Sigmoid colon (tissue), 7 donors: ENCODE measurements around the gene CASKIN1. TPM values are rescaled to one million over a fixed set of nuclear protein-coding genes. Genes with fewer than 3 reads are reported as not detected.

Experiments
- DNase-seq: peaks from one replicate; pipeline ENCODE4 v3.0.0-alpha.2; 2019
- H3K27ac ChIP-seq, 4 donors: fragments of 200-600 bp; sonication (generic); one replicate each; pipeline ENCODE4 v1.5.1; 2016 to 2019; ENCODE audit warnings: mild to moderate bottlenecking in 1 of 4
- H3K27me3 ChIP-seq, 3 donors: fragments of 200-600 bp; sonication (generic); one replicate each; pipeline ENCODE4 v1.5.1; 2019; ENCODE audit warnings: mild to moderate bottlenecking in 1 of 3
- H3K36me3 ChIP-seq, 4 donors: fragments of 200-600 bp; sonication (generic); one replicate each; pipeline ENCODE4 v1.5.1; 2016 to 2019
- H3K4me1 ChIP-seq, 4 donors: fragments of 200-600 bp; sonication (generic); one replicate each; pipeline ENCODE4 v1.5.1; 2017 to 2019
- H3K4me3 ChIP-seq, 4 donors: fragments of 200-600 bp; sonication (generic); one replicate each; pipeline ENCODE4 v1.5.1; 2017 to 2019; ENCODE audit warnings: mild to moderate bottlenecking in 2 of 4, moderate library complexity in 1 of 4
- H3K9me3 ChIP-seq, 4 donors: fragments of 200-600 bp in 3 of 4; sonication (generic) in 3 of 4; one replicate each; pipeline versions ENCODE4 v1.5.1 to v1.6.1; 2013 to 2019
- CTCF ChIP-seq, 4 experiments: fragments of 450-650 bp in 3 of 4; fragments of 200-600 bp in 1 of 4; IDR thresholded peaks; one replicate each; pipeline ENCODE4 v1.5.1; 2016 to 2019; ENCODE audit warnings: antibody characterized with exemption in 4 of 4, mild to moderate bottlenecking in 3 of 4, moderate library complexity in 2 of 4
- EP300 ChIP-seq, 4 donors: sonication (generic); formaldehyde crosslinking; IDR thresholded peaks; one replicate each; pipeline ENCODE4 v1.6.1; 2017; ENCODE audit warnings: antibody characterized with exemption in 4 of 4
- POLR2A ChIP-seq, 2 donors: fragments of 450-650 bp; IDR thresholded peaks; one replicate each; pipeline ENCODE4 v1.6.1; 2016; ENCODE audit warnings: antibody characterized with exemption in 2 of 2, mild to moderate bottlenecking in 2 of 2, moderate library complexity in 2 of 2
- POLR2AphosphoS5 ChIP-seq, 4 donors: sonication (generic); formaldehyde crosslinking; IDR thresholded peaks; one replicate each; pipeline ENCODE4 v1.6.1; 2017; ENCODE audit warnings: antibody characterized with exemption in 4 of 4
- WGBS, 2 donors: extraction: QIAGEN DNeasy Blood & Tissue Kit; methylation state at CpG; one replicate each; pipeline ENCODE4 v1.1.7; 2013; 5-methylcytosine and 5-hydroxymethylcytosine counted together
- intact Hi-C: fragments of 100-400 bp; cut with DNase I; formaldehyde crosslinking; loops from one replicate; pipeline ENCODE4 v1.15.1; 2023
- polyA plus RNA-seq, 3 donors: library from polyadenylated mRNA; stranded (reverse); fragments of 200-250 nt; gene quantifications; one replicate each; pipeline ENCODE4 v1.2.3, GENCODE V29; 2013
- total RNA-seq, 4 donors: library from RNA; depleted of rRNA; stranded (reverse); fragments of >200 nt; gene quantifications; one replicate each; pipeline ENCODE4 v1.1.0, GENCODE V29; 2016
- donor health status: healthy with polysubstance abuse.
- donor health status: Bipolar disorder and iron deficiency.
- donor health status: healthy.

The CASKIN1 gene
- total and polyA plus RNA-seq, 7 donors = under 0.01 to 0.55 (median 0.31) TPM; not detected in 1

- no peak overlapping the region for H3K4me3 ChIP-seq
- intact Hi-C loops = no loop called here
- no peak overlapping the region for H3K27ac ChIP-seq
- TF ChIP-seq POLR2AphosphoS5 (IDR thresholded peaks at IDR 0.05) = no peak
- no peak for TF ChIP-seq POLR2A (IDR thresholded peaks at IDR 0.05)
- no peak for TF ChIP-seq CTCF (IDR thresholded peaks at IDR 0.05)
- no peak for TF ChIP-seq EP300 (IDR thresholded peaks at IDR 0.05)
- WGBS, 2 donors = 94 to 97% methylated on average over 23 of the region's 23 CpGs
- no peak for DNase-seq
- peaks cover 30 to 71% (median 53%) of the 10 kb centered on the region in 4 donors for H3K36me3 ChIP-seq
- H3K4me1 ChIP-seq = peaks cover 0 to 5% (median 0%) of the 10 kb centered on the region in 4 donors
- no peaks in the 10 kb centered on the region for H3K9me3 ChIP-seq
- peaks cover 0 to 8% (median 0%) of the 10 kb centered on the region in 3 donors for H3K27me3 ChIP-seq
Measured at GRCh38 chr16:2176047-2176446, 20.4 kb downstream of the CASKIN1 start.

DNA sequence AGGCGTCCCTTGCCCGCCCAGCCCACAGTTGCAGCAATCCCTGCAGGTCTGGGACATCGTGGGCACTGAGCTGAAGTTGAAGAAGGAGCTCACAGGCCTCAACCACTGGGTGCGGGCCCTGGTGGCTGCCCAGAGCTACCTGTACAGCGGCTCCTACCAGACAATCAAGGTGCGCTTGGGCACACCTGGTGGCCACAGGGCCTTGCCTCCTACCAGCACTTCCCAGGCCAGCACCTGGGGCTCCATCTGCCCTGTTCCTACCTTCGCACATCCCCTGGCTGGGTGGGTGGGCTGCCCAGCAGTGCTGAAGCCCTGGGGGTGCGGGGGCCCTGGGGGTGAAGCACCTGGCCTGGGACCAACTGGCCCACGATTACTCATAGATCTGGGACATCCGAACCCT, 21.0 kb downstream of the CASKIN1 start:
- no peak for TF ChIP-seq POLR2AphosphoS5 (IDR thresholded peaks at IDR 0.05)
- TF ChIP-seq CTCF (IDR thresholded peaks at IDR 0.05) = no peak
- TF ChIP-seq EP300 (IDR thresholded peaks at IDR 0.05) = no peak
- TF ChIP-seq POLR2A (IDR thresholded peaks at IDR 0.05) = no peak
- Histone ChIP-seq H3K36me3 (peaks cover 30 to 77% (median 54%) of the 10 kb centered on the region in 4 donors), H3K27me3 (peaks cover 0 to 8% (median 0%) of the 10 kb centered on the region in 3 donors), H3K9me3 (no peaks in the 10 kb centered on the region), H3K4me1 (peaks cover 0 to 5% (median 0%) of the 10 kb centered on the region in 4 donors), H3K4me3 (no peak overlapping the region), H3K27ac (no peak overlapping the region)
- intact Hi-C loops = no loop called here
- 92 to 96% methylated on average over 10 of the region's 10 CpGs for WGBS, 2 donors
- no peak for DNase-seq

DNA sequence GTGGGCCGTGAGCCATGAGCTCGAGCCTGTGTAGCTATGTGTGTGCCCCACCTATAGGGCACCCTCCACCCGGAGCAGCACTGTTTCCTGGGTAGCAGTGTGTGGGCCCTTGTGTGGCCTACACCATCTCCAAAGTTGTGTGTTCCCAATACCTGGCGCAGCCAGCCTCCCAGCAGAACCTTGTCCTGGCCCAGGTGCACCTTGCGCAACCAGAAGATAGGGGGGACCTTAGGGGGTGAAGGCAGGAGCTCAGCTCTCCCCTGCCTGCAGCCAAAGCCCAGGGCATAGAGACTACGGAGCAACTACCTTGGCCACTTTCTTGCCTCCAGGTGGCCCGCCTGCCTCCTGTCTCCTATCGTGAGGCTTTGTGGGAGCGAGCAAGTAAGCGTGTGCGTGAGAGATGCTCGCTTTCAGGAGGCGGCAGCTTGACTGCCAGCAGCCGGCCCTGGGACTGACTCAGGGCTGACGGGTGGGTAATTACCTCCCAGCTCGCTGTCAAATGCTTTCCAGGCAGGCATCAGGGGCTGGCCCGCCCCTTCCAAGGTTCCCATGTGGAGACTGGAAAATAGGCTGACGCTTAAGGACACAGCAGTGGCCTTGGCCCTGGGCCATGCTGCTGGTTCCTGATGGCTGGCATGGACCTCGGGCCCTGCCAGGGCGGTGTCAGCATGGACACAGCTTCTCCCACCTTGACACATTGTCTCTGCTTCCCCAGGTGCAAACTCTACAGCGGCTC, 21.8 kb downstream of the CASKIN1 start:
- no peaks in the 10 kb centered on the region for H3K9me3 ChIP-seq
- peaks cover 30 to 86% (median 56%) of the 10 kb centered on the region in 4 donors for H3K36me3 ChIP-seq
- peaks cover 0 to 5% (median 0%) of the 10 kb centered on the region in 4 donors for H3K4me1 ChIP-seq
- WGBS, 2 donors = 92 to 94% methylated on average over 21 of the region's 21 CpGs
- no peak overlapping the region for H3K27ac ChIP-seq
- no peak overlapping the region for H3K4me3 ChIP-seq
- DNase-seq = no peak
- TF ChIP-seq EP300 (IDR thresholded peaks at IDR 0.05) (no peak), CTCF (IDR thresholded peaks at IDR 0.05) (no peak), POLR2A (IDR thresholded peaks at IDR 0.05) (no peak), POLR2AphosphoS5 (IDR thresholded peaks at IDR 0.05) (no peak)
- intact Hi-C loops = no loop called here
- H3K27me3 ChIP-seq = peaks cover 0 to 8% (median 0%) of the 10 kb centered on the region in 3 donors

- intact Hi-C loops = no loop called here
- no peak for TF ChIP-seq CTCF (IDR thresholded peaks at IDR 0.05)
- no peak for TF ChIP-seq EP300 (IDR thresholded peaks at IDR 0.05)
- TF ChIP-seq POLR2A (IDR thresholded peaks at IDR 0.05) = no peak
- no peak for TF ChIP-seq POLR2AphosphoS5 (IDR thresholded peaks at IDR 0.05)
- Histone ChIP-seq H3K9me3 (no peaks in the 10 kb centered on the region), H3K27ac (no peak overlapping the region), H3K36me3 (peaks cover 30 to 92% (median 56%) of the 10 kb centered on the region in 4 donors), H3K4me3 (no peak overlapping the region), H3K27me3 (peaks cover 0 to 8% (median 0%) of the 10 kb centered on the region in 3 donors), H3K4me1 (peaks cover 0 to 5% (median 0%) of the 10 kb centered on the region in 4 donors)
- 91 to 92% methylated on average over 4 of the region's 4 CpGs for WGBS, 2 donors
- DNase-seq = no peak
Measured at GRCh38 chr16:2173916-2174315, 22.5 kb downstream of the CASKIN1 start.
